Tibial nerve (tissue), 4 donors: ENCODE measurements around the gene CHKA. TPM values are rescaled to one million over a fixed set of nuclear protein-coding genes. Genes with fewer than 3 reads are reported as not detected.

ENCODE experiments used
- DNase-seq, 2 donors: peaks; one replicate each; pipeline ENCODE4 v3.0.0-alpha.2; 2019; ENCODE audit warnings: low spot score in 2 of 2
- H3K27ac ChIP-seq, 4 donors: fragments of 200-600 bp; sonication (generic) in 3 of 4; one replicate each; pipeline ENCODE4 v1.5.1; 2017 to 2019; ENCODE audit warnings: mild to moderate bottlenecking in 1 of 4
- H3K27me3 ChIP-seq, 2 donors: fragments of 200-600 bp; sonication (generic) in 1 of 2; one replicate each; pipeline versions ENCODE4 v1.5.1 to v1.6.0; 2017 to 2019
- H3K36me3 ChIP-seq, 3 donors: fragments of 200-600 bp; sonication (generic); one replicate each; pipeline ENCODE4 v1.5.1; 2018 to 2019
- H3K4me1 ChIP-seq, 4 donors: fragments of 200-600 bp; sonication (generic) in 3 of 4; one replicate each; pipeline ENCODE4 v1.5.1; 2017 to 2019
- H3K4me3 ChIP-seq, 4 donors: fragments of 200-600 bp; sonication (generic) in 3 of 4; one replicate each; pipeline ENCODE4 v1.5.1; 2017 to 2019; ENCODE audit warnings: mild to moderate bottlenecking in 1 of 4, moderate library complexity in 1 of 4
- H3K9me3 ChIP-seq, 4 donors: fragments of 200-600 bp; sonication (generic) in 3 of 4; one replicate each; pipeline ENCODE4 v1.5.1; 2017 to 2019
- CTCF ChIP-seq, 5 experiments: fragments of 200-600 bp in 3 of 5; fragments of 450-650 bp in 2 of 5; sonication (generic) in 3 of 5; IDR thresholded peaks; one replicate each; pipeline ENCODE4 v1.5.1; 2016 to 2019; ENCODE audit warnings: antibody characterized with exemption in 5 of 5, mild to moderate bottlenecking in 3 of 5, moderate library complexity in 2 of 5
- EP300 ChIP-seq, 2 donors: sonication (generic); formaldehyde crosslinking; IDR thresholded peaks; one replicate each; pipeline ENCODE4 v1.6.1; 2017; ENCODE audit warnings: antibody characterized with exemption in 2 of 2, mild to moderate bottlenecking in 1 of 2
- POLR2A ChIP-seq, 2 donors: fragments of 450-650 bp; IDR thresholded peaks; one replicate each; pipeline ENCODE4 v1.6.1; 2017; ENCODE audit warnings: antibody characterized with exemption in 2 of 2, mild to moderate bottlenecking in 2 of 2, moderate library complexity in 2 of 2
- WGBS, 2 donors: methylation state at CpG; one replicate each; pipeline ENCODE4 v1.1.5; 2018; 5-methylcytosine and 5-hydroxymethylcytosine counted together
- total RNA-seq, 4 donors: library from RNA; depleted of rRNA; stranded (reverse); fragments of >200 nt; gene quantifications; one replicate each; pipeline ENCODE4 v1.1.0, GENCODE V29; 2016

CHKA gene
- total RNA-seq, 4 donors from 2014 or later = 53.7 to 83.9 (median 78.0) TPM

DNA sequence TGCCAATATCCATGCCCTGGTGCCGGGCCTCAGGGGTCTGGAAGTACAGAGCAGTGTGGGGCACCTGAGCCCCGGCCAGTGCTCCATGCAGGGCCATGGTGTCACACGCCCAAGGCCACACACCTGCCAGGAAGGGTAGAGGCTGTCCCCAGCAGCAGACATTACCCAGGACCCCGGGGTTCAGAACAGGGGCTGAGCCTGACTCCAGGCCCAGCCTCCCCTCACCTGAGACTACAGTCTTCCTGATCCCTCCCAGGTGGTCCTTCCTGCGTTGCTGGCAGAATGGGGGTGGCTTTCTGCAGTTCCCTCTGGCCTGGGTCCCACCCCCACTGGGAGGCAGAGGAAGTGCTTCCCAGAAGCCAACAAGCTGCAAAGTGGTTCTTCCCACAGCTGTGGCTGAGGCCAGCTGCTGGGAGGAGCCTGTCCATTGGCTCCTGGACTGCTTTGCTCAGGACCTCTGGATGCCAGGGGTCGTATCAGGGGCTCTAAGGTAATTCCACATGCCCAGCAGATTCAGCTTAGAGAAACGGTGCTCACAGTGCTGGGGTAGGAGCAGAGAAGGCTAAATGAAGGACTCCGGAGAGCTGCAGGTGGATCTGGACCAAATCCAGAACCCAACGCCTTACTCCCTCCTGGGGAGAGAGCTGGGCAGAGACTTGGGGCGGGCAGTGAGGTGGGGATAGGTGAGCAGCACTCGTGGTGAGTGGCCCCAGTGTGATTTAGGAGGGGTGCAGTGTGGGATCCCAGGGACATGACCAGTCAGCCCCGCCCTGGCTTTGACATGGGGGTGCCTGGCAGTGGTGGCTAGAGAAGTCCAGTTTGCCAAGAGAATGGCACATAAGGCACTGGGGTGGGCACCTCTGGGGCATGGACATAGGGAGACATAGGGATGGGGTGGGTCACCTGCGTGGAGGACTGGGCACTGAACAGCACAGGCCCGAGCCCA lies 69.7 kb downstream of the CHKA start:
- DNase-seq = no peak
- Histone ChIP-seq H3K36me3 (peaks cover 0 to 73% (median 15%) of the 10 kb centered on the region in 3 donors), H3K27ac (no peak overlapping the region), H3K4me1 (peaks cover 0 to 4% (median 0%) of the 10 kb centered on the region in 4 donors), H3K9me3 (no peaks in the 10 kb centered on the region), H3K4me3 (no peak overlapping the region), H3K27me3 (no peaks in the 10 kb centered on the region)
- TF ChIP-seq POLR2A (IDR thresholded peaks at IDR 0.05) (no peak), EP300 (IDR thresholded peaks at IDR 0.05) (no peak), CTCF (IDR thresholded peaks at IDR 0.05) (no peak)
- 75 to 77% methylated on average over 13 to 14 of the region's 14 CpGs for WGBS, 2 donors

DNA sequence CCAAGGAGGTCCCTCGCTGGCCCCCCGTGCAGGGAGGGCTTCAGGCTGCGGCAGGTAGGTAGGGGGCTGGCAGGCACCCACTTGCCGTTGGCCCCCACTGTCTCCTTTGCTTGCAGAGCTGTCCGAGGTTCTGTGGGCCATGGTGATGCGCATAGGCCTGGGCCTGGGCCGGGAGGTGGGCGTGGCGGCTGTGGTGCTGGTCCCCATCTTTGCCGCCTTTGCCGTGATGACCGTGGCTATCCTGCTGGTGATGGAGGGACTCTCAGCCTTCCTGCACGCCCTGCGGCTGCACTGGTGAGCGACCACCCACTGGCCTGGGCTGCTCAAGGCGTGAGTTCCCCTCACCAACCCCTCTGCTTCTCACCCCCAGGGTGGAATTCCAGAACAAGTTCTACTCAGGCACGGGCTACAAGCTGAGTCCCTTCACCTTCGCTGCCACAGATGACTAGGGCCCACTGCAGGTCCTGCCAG lies 70.8 kb downstream of the CHKA start:
- DNase-seq = no peak
- H3K36me3 ChIP-seq = peaks cover 0 to 82% (median 15%) of the 10 kb centered on the region in 3 donors
- TF ChIP-seq POLR2A (IDR thresholded peaks at IDR 0.05) (no peak), EP300 (IDR thresholded peaks at IDR 0.05) (no peak), CTCF (IDR thresholded peaks at IDR 0.05) (no peak)

GRCh38 chr11:68049509-68050370 lies 71.4 kb downstream of the CHKA start:
- H3K27me3 ChIP-seq = no peaks in the 10 kb centered on the region
- DNase-seq = no peak
- H3K27ac ChIP-seq = no peak overlapping the region
- peaks cover 0 to 89% (median 15%) of the 10 kb centered on the region in 3 donors for H3K36me3 ChIP-seq
- H3K9me3 ChIP-seq = no peaks in the 10 kb centered on the region
- no peak overlapping the region for H3K4me3 ChIP-seq
- TF ChIP-seq CTCF (IDR thresholded peaks at IDR 0.05) (no peak), EP300 (IDR thresholded peaks at IDR 0.05) (no peak), POLR2A (IDR thresholded peaks at IDR 0.05) (no peak)
- 88 to 89% methylated on average over 27 to 40 of the region's 40 CpGs for WGBS, 2 donors
- H3K4me1 ChIP-seq = peaks cover 0 to 4% (median 0%) of the 10 kb centered on the region in 4 donors

More for the DNA sequence above, 70.8 kb downstream of the CHKA start:
- Histone ChIP-seq H3K4me3 (no peak overlapping the region), H3K27me3 (no peaks in the 10 kb centered on the region), H3K9me3 (no peaks in the 10 kb centered on the region), H3K4me1 (peaks cover 0 to 4% (median 0%) of the 10 kb centered on the region in 4 donors), H3K27ac (no peak overlapping the region)
- WGBS, 2 donors = 92 to 94% methylated on average over 12 to 18 of the region's 18 CpGs

DNA sequence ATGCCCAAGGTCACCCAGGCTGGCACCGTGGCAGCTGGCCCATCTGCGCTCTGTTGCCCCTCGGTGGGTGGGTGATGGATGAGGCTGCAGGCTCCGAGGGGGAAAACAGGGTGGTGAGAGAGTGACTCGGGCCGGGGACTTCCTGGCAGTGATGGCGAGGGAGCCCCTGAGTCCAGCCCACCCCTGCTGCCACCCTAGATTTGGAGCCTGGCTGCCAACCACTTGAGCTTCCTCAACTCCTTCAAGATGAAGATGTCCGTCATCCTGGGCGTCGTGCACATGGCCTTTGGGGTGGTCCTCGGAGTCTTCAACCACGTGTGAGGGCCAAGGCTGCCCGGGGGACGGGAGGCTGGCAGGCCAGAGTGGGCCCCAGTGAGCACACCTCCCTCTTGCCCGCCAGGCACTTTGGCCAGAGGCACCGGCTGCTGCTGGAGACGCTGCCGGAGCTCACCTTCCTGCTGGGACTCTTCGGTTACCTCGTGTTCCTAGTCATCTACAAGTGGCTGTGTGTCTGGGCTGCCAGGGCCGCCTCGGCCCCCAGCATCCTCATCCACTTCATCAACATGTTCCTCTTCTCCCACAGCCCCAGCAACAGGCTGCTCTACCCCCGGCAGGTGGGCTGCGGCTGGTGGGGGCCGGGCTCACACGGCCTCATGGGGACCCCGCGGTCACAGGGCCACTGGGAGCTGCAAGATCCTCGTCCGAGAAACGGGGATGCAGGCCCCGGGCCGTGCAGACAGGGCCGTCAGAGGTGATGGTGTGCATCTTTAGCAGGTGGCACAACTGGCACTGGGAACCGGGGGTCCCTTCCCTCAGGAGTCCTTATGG lies 72.3 kb downstream of the CHKA start:
- H3K4me1 ChIP-seq = peaks cover 0 to 4% (median 0%) of the 10 kb centered on the region in 4 donors
- DNase-seq = no peak
- no peak overlapping the region for H3K27ac ChIP-seq
- no peak overlapping the region for H3K4me3 ChIP-seq
- peaks cover 0 to 92% (median 15%) of the 10 kb centered on the region in 3 donors for H3K36me3 ChIP-seq
- 89% methylated on average over 20 to 27 of the region's 35 CpGs for WGBS, 2 donors
- no peak for TF ChIP-seq POLR2A (IDR thresholded peaks at IDR 0.05)
- TF ChIP-seq CTCF (IDR thresholded peaks at IDR 0.05) = no peak
- no peak for TF ChIP-seq EP300 (IDR thresholded peaks at IDR 0.05)
- no peaks in the 10 kb centered on the region for H3K9me3 ChIP-seq
- H3K27me3 ChIP-seq = no peaks in the 10 kb centered on the region
